HEK293 (cell line): Measurements from ENCODE around the gene ISYNA1.

Experiments
- CTCF ChIA-PET: fragments of 350-600 bp; formaldehyde crosslinking; extraction: SDS; loops from one replicate; lab custom pipeline; 2021; ENCODE audit warnings: antibody characterized with exemption; lab: Yijun Ruan, JAX
- POLR2A ChIA-PET: fragments of 300-600 bp; formaldehyde crosslinking; extraction: SDS; loops from one replicate; lab custom pipeline; 2020; ENCODE audit warnings: antibody characterized with exemption, inconsistent platforms; lab: Yijun Ruan, JAX
- H3K27ac ChIP-seq: fragments of 200-500 bp; sonication (Bioruptor generic); 2 replicates; pipeline ENCODE4 v1.5.1; 2014; ENCODE audit warnings: low read depth, low read length, control low read depth, inconsistent platforms; ENCODE audit errors: extremely low read depth
- H3K36me3 ChIP-seq, 2 experiments: fragments of 200-500 bp in 1 of 2; sonication (Bioruptor generic) in 1 of 2; 1 replicate in 1 of 2; 2 replicates in 1 of 2; pipeline ENCODE4 v1.5.1; 2014 to 2017; ENCODE audit warnings: inconsistent platforms in 2 of 2, low read length in 2 of 2; ENCODE audit not compliant: control insufficient read depth in 2 of 2, insufficient read depth in 1 of 2
- H3K4me1 ChIP-seq: fragments of 200-500 bp; sonication (Bioruptor generic); 2 replicates; pipeline ENCODE4 v1.5.1; 2014; ENCODE audit warnings: mild to moderate bottlenecking, low read length, inconsistent platforms; ENCODE audit not compliant: control insufficient read depth, insufficient read depth
- H3K4me3 ChIP-seq: 2 replicates; pipeline ENCODE4 v1.5.1; 2011; ENCODE audit warnings: low read depth, mild to moderate bottlenecking, control low read depth, low read length, moderate library complexity
- H3K9me3 ChIP-seq: fragments of 200-500 bp; sonication (Bioruptor generic); 2 replicates; pipeline ENCODE4 v1.5.1; 2014; ENCODE audit warnings: low read depth, low read length, inconsistent platforms; ENCODE audit not compliant: control insufficient read depth, insufficient read depth
- GLI4 ChIP-seq: fragments of 450-650 bp; formaldehyde crosslinking; IDR thresholded peaks from 2 replicates; pipeline ENCODE4 v1.5.1; 2016; ENCODE audit warnings: missing biosample characterization, missing genetic modification characterization
- IKZF3 ChIP-seq: fragments of 450-650 bp; IDR thresholded peaks from 2 replicates; pipeline ENCODE4 v1.5.0; 2018; ENCODE audit warnings: missing biosample characterization, mild to moderate bottlenecking, missing genetic modification characterization, moderate library complexity
- KLF16 ChIP-seq: fragments of 450-650 bp; formaldehyde crosslinking; IDR thresholded peaks from 2 replicates; pipeline ENCODE4 v1.5.1; 2017; ENCODE audit warnings: missing biosample characterization, missing genetic modification characterization
- PRDM1 ChIP-seq: fragments of 450-650 bp; formaldehyde crosslinking; IDR thresholded peaks from 2 replicates; pipeline ENCODE4; 2016; ENCODE audit warnings: missing biosample characterization, missing genetic modification characterization
- SETDB1 ChIP-seq: IDR thresholded peaks from one replicate; pipeline ENCODE4 v1.6.1; 2017; ENCODE audit warnings: mild to moderate bottlenecking, low read length, moderate library complexity, mixed read lengths; ENCODE audit not compliant: insufficient read length
- ZFP3 ChIP-seq: fragments of 450-650 bp; formaldehyde crosslinking; IDR thresholded peaks from 2 replicates; pipeline ENCODE4 v1.5.1; 2016; ENCODE audit warnings: low read depth, missing biosample characterization, missing genetic modification characterization
- ZFP69B ChIP-seq: fragments of 450-650 bp; formaldehyde crosslinking; IDR thresholded peaks from 2 replicates; pipeline ENCODE4 v1.5.1; 2016; ENCODE audit warnings: missing biosample characterization, missing genetic modification characterization
- ZNF10 ChIP-seq: fragments of 450-650 bp; formaldehyde crosslinking; IDR thresholded peaks from 2 replicates; pipeline ENCODE4 v1.5.1; 2017; ENCODE audit warnings: missing biosample characterization, missing genetic modification characterization
- ZNF121 ChIP-seq: fragments of 450-650 bp; formaldehyde crosslinking; IDR thresholded peaks from 2 replicates; pipeline ENCODE4 v1.5.1; 2016; ENCODE audit warnings: missing biosample characterization, missing genetic modification characterization
- ZNF19 ChIP-seq: fragments of 450-650 bp; formaldehyde crosslinking; IDR thresholded peaks from 2 replicates; pipeline ENCODE4; 2016; ENCODE audit warnings: missing biosample characterization, missing genetic modification characterization, low read depth
- ZNF274 ChIP-seq, 2 experiments: fragments of 200-500 bp in 1 of 2; fragments of 450-650 bp in 1 of 2; sonication (Bioruptor generic) in 1 of 2; formaldehyde crosslinking in 1 of 2; IDR thresholded peaks; 2 replicates each; pipeline versions ENCODE4 v1.5.1 to v1.6.1; 2014 to 2016; ENCODE audit warnings: borderline replicate concordance in 1 of 2, inconsistent platforms in 1 of 2, low read length in 1 of 2, missing biosample characterization in 1 of 2, missing genetic modification characterization in 1 of 2
- ZNF311 ChIP-seq: fragments of 450-650 bp; formaldehyde crosslinking; IDR thresholded peaks from 2 replicates; pipeline ENCODE4 v1.5.1; 2017; ENCODE audit warnings: missing biosample characterization, missing genetic modification characterization, borderline replicate concordance
- ZNF324 ChIP-seq: fragments of 450-650 bp; formaldehyde crosslinking; IDR thresholded peaks from 2 replicates; pipeline ENCODE4 v1.5.1; 2016; ENCODE audit warnings: missing biosample characterization, missing genetic modification characterization
- ZNF335 ChIP-seq: fragments of 450-650 bp; formaldehyde crosslinking; conservative IDR thresholded peaks from 2 replicates; pipeline ENCODE4 v1.5.1; 2016; ENCODE audit warnings: missing biosample characterization, missing genetic modification characterization
- ZNF426 ChIP-seq: fragments of 450-650 bp; formaldehyde crosslinking; IDR thresholded peaks from 2 replicates; pipeline ENCODE4 v1.5.1; 2017; ENCODE audit warnings: missing biosample characterization, missing genetic modification characterization, mild to moderate bottlenecking, inconsistent platforms, moderate library complexity
- ZNF555 ChIP-seq: fragments of 450-650 bp; formaldehyde crosslinking; conservative IDR thresholded peaks from 2 replicates; pipeline ENCODE4 v1.5.1; 2017; ENCODE audit warnings: missing biosample characterization, mild to moderate bottlenecking, missing genetic modification characterization, inconsistent platforms
- ZNF585B ChIP-seq: fragments of 450-650 bp; formaldehyde crosslinking; IDR thresholded peaks from 2 replicates; pipeline ENCODE4 v1.5.1; 2016; ENCODE audit warnings: missing biosample characterization, missing genetic modification characterization
- ZNF600 ChIP-seq: fragments of 450-650 bp; formaldehyde crosslinking; IDR thresholded peaks from 2 replicates; pipeline ENCODE4 v1.5.1; 2016; ENCODE audit warnings: missing biosample characterization, missing genetic modification characterization
- ZNF621 ChIP-seq: fragments of 450-650 bp; formaldehyde crosslinking; IDR thresholded peaks from 2 replicates; pipeline ENCODE4 v1.5.1; 2017; ENCODE audit warnings: missing biosample characterization, missing genetic modification characterization
- ZNF624 ChIP-seq: fragments of 450-650 bp; formaldehyde crosslinking; IDR thresholded peaks from 2 replicates; pipeline ENCODE4 v1.5.1; 2017; ENCODE audit warnings: missing biosample characterization, missing genetic modification characterization
- TF ChIP-seq, protein P1 (sequence below): fragments of 450-650 bp; formaldehyde crosslinking; IDR thresholded peaks from 2 replicates; pipeline ENCODE4 v1.5.1; 2016; ENCODE audit warnings: missing biosample characterization, missing genetic modification characterization
- TF ChIP-seq, protein P2 (sequence below): fragments of 450-650 bp; formaldehyde crosslinking; IDR thresholded peaks from 2 replicates; pipeline ENCODE4 v1.5.1; 2017; ENCODE audit warnings: missing biosample characterization, missing genetic modification characterization
- TF ChIP-seq, protein P3 (sequence below): fragments of 450-650 bp; formaldehyde crosslinking; IDR thresholded peaks from 2 replicates; pipeline ENCODE4 v1.5.1; 2016; ENCODE audit warnings: missing biosample characterization, missing genetic modification characterization
- TF ChIP-seq, protein P4 (sequence below): fragments of 450-650 bp; formaldehyde crosslinking; IDR thresholded peaks from 2 replicates; pipeline ENCODE4 v1.5.1; 2016; ENCODE audit warnings: missing biosample characterization, missing genetic modification characterization, borderline replicate concordance

The ISYNA1 gene

DNA sequence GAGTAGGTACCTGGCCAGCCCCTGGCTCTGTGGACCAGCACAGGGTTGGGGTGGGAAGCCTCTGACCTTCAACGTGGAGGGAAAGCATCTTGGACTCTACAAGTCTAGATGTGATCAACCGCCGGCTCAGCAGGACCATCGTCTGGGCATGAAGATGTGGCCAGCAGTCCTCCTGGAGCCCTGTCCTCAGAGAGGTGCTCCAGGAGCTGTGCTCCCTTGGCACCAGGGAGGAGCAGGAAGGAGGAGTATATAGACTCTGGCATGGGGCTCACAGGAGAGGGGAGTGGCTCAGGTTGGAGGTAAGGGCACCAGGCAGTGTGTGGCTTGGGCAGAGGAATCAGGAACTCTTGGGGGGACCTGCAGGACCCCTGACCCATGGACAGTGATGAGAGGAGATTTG is 18.3 kb upstream of the ISYNA1 start:
- peaks cover 4 to 32% of the 10 kb centered on the region in 2 experiments; a peak in 2 of 3 replicates for H3K36me3 ChIP-seq
- no peak for TF ChIP-seq SETDB1
- TF ChIP-seq, protein P1, sequence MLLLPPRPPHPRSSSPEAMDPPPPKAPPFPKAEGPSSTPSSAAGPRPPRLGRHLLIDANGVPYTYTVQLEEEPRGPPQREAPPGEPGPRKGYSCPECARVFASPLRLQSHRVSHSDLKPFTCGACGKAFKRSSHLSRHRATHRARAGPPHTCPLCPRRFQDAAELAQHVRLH (tag by site-specific recombination), result no peak
- no peak for TF ChIP-seq ZNF426 (tag by site-specific recombination)
- no peak for TF ChIP-seq ZNF624 (tag by site-specific recombination)
- no peak for TF ChIP-seq ZFP69B (tag by site-specific recombination)
- TF ChIP-seq ZNF324 (tag by site-specific recombination), result no peak
- no peak for TF ChIP-seq ZNF555 (tag by site-specific recombination)
- TF ChIP-seq ZFP3, result no peak
- TF ChIP-seq ZNF585B (tag by site-specific recombination), result no peak
- TF ChIP-seq PRDM1 (tag by site-specific recombination), result no peak
- TF ChIP-seq ZNF274 (IDR thresholded peaks at IDR 0.05; ENCODE audit: low read length), result no peak
- TF ChIP-seq ZNF274 (tag by site-specific recombination; IDR thresholded peaks at IDR 0.05; ENCODE audit: borderline replicate concordance), result no peak
- TF ChIP-seq, all 188 proteins: peak for 0
- Histone ChIP-seq H3K9me3 (no peaks in the 10 kb centered on the region), H3K4me1 (no peaks in the 10 kb centered on the region), H3K4me3 (no peak overlapping the region), H3K27ac (no peak overlapping the region)
- ChIA-PET CTCF (interaction anchor here (0.6 to 1.6 kb wide), 2 partner anchors 10 to 13 kb away, joined by 4 to 8 read pairs; no protein-coding TSS in a partner anchor), POLR2A (no interaction called here)

DNA sequence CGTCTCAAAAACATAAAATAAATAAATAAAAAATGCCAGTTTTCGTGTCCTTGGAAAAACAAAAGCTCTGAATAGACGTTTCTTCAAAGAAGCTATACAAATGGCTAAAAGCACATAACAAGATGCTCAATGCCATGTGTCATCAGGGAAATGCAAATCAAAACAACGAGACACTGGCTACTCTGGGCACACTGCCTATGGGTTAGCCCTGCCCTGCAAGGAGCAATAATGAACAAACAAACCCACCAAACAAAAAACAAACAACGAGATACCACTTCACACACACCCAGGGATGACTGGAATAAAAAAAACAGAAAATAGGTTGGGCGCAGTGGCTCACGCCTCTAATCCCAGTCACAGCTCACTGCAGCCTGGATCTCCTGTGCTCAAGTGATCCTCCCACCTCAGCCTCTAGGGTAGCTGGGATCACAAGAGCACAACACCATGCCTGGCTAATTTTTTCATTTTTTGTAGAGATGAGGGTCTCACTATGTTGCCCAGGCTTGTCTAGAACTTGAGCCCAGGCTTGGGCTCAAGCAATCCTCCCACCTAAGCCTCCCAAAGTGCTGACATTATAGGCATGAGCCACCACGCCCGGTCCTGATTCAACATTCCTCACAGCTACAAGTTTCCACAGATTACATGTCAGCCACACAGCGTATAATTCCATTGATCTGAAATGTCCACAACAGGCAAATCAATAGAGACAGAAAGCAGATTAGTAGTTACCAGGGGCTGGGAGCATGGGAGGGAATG is 15.5 kb upstream of the ISYNA1 start:
- Histone ChIP-seq H3K9me3 (no peaks in the 10 kb centered on the region), H3K27ac (no peak overlapping the region), H3K36me3 (peaks cover 4 to 36% of the 10 kb centered on the region in 2 experiments; a peak in 2 of 3 replicates), H3K4me1 (no peaks in the 10 kb centered on the region), H3K4me3 (no peak overlapping the region)
- ChIA-PET CTCF (interaction anchor here (0.6 to 2.4 kb wide), 6 partner anchors 10 to 393 kb away, joined by 3 to 9 read pairs (median 3); no protein-coding TSS in a partner anchor), POLR2A (no interaction called here)
- TF ChIP-seq GLI4 (tag by site-specific recombination) (no peak), ZNF600 (tag by site-specific recombination) (no peak), IKZF3 (tag by site-specific recombination) (no peak), ZNF311 (tag by site-specific recombination) (no peak), KLF16 (tag by site-specific recombination) (no peak), ZNF19 (no peak), ZNF10 (tag by site-specific recombination) (no peak), ZNF121 (peak; percentile 57), ZNF335 (tag by site-specific recombination) (no peak), ZNF621 (no peak)
- TF ChIP-seq, protein P2, sequence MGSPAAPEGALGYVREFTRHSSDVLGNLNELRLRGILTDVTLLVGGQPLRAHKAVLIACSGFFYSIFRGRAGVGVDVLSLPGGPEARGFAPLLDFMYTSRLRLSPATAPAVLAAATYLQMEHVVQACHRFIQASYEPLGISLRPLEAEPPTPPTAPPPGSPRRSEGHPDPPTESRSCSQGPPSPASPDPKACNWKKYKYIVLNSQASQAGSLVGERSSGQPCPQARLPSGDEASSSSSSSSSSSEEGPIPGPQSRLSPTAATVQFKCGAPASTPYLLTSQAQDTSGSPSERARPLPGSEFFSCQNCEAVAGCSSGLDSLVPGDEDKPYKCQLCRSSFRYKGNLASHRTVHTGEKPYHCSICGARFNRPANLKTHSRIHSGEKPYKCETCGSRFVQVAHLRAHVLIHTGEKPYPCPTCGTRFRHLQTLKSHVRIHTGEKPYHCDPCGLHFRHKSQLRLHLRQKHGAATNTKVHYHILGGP (tag by site-specific recombination), result no peak
- TF ChIP-seq, protein P3, sequence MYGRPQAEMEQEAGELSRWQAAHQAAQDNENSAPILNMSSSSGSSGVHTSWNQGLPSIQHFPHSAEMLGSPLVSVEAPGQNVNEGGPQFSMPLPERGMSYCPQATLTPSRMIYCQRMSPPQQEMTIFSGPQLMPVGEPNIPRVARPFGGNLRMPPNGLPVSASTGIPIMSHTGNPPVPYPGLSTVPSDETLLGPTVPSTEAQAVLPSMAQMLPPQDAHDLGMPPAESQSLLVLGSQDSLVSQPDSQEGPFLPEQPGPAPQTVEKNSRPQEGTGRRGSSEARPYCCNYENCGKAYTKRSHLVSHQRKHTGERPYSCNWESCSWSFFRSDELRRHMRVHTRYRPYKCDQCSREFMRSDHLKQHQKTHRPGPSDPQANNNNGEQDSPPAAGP (tag by site-specific recombination), result peak; percentile 72
- TF ChIP-seq, protein P4, sequence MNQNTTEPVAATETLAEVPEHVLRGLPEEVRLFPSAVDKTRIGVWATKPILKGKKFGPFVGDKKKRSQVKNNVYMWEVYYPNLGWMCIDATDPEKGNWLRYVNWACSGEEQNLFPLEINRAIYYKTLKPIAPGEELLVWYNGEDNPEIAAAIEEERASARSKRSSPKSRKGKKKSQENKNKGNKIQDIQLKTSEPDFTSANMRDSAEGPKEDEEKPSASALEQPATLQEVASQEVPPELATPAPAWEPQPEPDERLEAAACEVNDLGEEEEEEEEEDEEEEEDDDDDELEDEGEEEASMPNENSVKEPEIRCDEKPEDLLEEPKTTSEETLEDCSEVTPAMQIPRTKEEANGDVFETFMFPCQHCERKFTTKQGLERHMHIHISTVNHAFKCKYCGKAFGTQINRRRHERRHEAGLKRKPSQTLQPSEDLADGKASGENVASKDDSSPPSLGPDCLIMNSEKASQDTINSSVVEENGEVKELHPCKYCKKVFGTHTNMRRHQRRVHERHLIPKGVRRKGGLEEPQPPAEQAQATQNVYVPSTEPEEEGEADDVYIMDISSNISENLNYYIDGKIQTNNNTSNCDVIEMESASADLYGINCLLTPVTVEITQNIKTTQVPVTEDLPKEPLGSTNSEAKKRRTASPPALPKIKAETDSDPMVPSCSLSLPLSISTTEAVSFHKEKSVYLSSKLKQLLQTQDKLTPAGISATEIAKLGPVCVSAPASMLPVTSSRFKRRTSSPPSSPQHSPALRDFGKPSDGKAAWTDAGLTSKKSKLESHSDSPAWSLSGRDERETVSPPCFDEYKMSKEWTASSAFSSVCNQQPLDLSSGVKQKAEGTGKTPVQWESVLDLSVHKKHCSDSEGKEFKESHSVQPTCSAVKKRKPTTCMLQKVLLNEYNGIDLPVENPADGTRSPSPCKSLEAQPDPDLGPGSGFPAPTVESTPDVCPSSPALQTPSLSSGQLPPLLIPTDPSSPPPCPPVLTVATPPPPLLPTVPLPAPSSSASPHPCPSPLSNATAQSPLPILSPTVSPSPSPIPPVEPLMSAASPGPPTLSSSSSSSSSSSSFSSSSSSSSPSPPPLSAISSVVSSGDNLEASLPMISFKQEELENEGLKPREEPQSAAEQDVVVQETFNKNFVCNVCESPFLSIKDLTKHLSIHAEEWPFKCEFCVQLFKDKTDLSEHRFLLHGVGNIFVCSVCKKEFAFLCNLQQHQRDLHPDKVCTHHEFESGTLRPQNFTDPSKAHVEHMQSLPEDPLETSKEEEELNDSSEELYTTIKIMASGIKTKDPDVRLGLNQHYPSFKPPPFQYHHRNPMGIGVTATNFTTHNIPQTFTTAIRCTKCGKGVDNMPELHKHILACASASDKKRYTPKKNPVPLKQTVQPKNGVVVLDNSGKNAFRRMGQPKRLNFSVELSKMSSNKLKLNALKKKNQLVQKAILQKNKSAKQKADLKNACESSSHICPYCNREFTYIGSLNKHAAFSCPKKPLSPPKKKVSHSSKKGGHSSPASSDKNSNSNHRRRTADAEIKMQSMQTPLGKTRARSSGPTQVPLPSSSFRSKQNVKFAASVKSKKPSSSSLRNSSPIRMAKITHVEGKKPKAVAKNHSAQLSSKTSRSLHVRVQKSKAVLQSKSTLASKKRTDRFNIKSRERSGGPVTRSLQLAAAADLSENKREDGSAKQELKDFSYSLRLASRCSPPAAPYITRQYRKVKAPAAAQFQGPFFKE (tag by site-specific recombination), result no peak
